B cell (primary cell): ENCODE data around the gene VEGFB. TPM values are rescaled to one million over a fixed set of nuclear protein-coding genes. Genes with fewer than 3 reads are reported as not detected.

ENCODE experiments used
- ATAC-seq: fragments of 200-7000 bp; cut with Tn5 transposase; one replicate; pipeline ENCODE4 v1.10.0; 2021; ENCODE audit warnings: low read depth, mild to moderate bottlenecking, moderate number of reproducible peaks, moderate library complexity
- CTCF ChIA-PET: fragments of 350-600 bp; sonication (Branson Sonifier 250); formaldehyde crosslinking; loops from one replicate; lab custom pipeline; 2021; ENCODE audit warnings: antibody characterized with exemption, inconsistent platforms; lab: Charles Lee
- POLR2A ChIA-PET: fragments of 350-600 bp; sonication (Branson Sonifier 250); formaldehyde crosslinking; loops from one replicate; lab custom pipeline; 2021; ENCODE audit warnings: antibody characterized with exemption; lab: Charles Lee
- DNase-seq: peaks from one replicate; pipeline ENCODE4 v3.0.0; 2013
- H2AFZ ChIP-seq: 2 replicates; pipeline ENCODE4 v1.6.1; 2012; ENCODE audit warnings: mild to moderate bottlenecking, low read depth, low read length; ENCODE audit not compliant: insufficient read depth, poor library complexity, severe bottlenecking
- H3K27ac ChIP-seq, 2 donors: 1 replicate in 1 of 2; 2 replicates in 1 of 2; pipeline ENCODE4 v1.5.1; 2012 to 2013; ENCODE audit warnings: low read length in 2 of 2, mild to moderate bottlenecking in 2 of 2, moderate library complexity in 1 of 2
- H3K27me3 ChIP-seq, 4 experiments: fragments of 200-600 bp in 1 of 4; sonication (generic) in 1 of 4; replicated peaks in 1 of 4; 1 replicate in 2 of 4; 2 replicates in 2 of 4; pipeline versions ENCODE4 v1.6.1 to v1.7.0; 2013 to 2016; ENCODE audit warnings: low read length in 3 of 4, mild to moderate bottlenecking in 2 of 4, mixed read lengths in 1 of 4, moderate library complexity in 1 of 4; ENCODE audit not compliant: insufficient read depth in 4 of 4, control insufficient read depth in 3 of 4; ENCODE audit errors: control extremely low read depth in 1 of 4
- H3K36me3 ChIP-seq, 2 experiments: replicated peaks in 1 of 2; 1 replicate in 1 of 2; 2 replicates in 1 of 2; pipeline versions ENCODE4 v1.6.1 to v1.7.1; 2013; ENCODE audit warnings: low read length in 1 of 2; ENCODE audit not compliant: insufficient read depth in 2 of 2, control insufficient read depth in 1 of 2; ENCODE audit errors: control extremely low read depth in 1 of 2, extremely low read depth in 1 of 2
- H3K4me1 ChIP-seq, 2 donors: fragments of 200-600 bp in 1 of 2; sonication (generic) in 1 of 2; 1 replicate in 1 of 2; 2 replicates in 1 of 2; pipeline versions ENCODE4 v1.5.1 to v1.6.1; 2013 to 2017; ENCODE audit warnings: low read length in 2 of 2; ENCODE audit not compliant: control insufficient read depth in 2 of 2, insufficient read depth in 2 of 2
- H3K4me2 ChIP-seq: replicated peaks from 2 replicates; pipeline ENCODE3; 2012; ENCODE audit warnings: mild to moderate bottlenecking, low read depth, low read length; ENCODE audit not compliant: poor library complexity, severe bottlenecking
- H3K4me3 ChIP-seq, 5 experiments: fragments of 200-600 bp in 1 of 5; sonication (generic) in 1 of 5; 1 replicate in 3 of 5; 2 replicates in 2 of 5; pipeline versions ENCODE4 v1.5.1 to v1.7.0; 2011 to 2016; ENCODE audit warnings: low read length in 4 of 5, mild to moderate bottlenecking in 4 of 5, low read depth in 2 of 5, control low read depth in 1 of 5, moderate library complexity in 1 of 5; ENCODE audit not compliant: insufficient read depth in 1 of 5; ENCODE audit errors: control extremely low read depth in 1 of 5, extremely low read depth in 1 of 5
- H3K79me2 ChIP-seq: fragments of 200-600 bp; sonication (generic); one replicate; pipeline ENCODE4 v1.6.0; 2016; ENCODE audit warnings: low read length; ENCODE audit not compliant: control insufficient read depth, insufficient read depth
- H3K9ac ChIP-seq: fragments of 200-600 bp; sonication (generic); 2 replicates; pipeline ENCODE4 v1.6.1; 2017; ENCODE audit warnings: mild to moderate bottlenecking, low read length, moderate library complexity
- H3K9me3 ChIP-seq, 3 donors: one replicate each; pipeline versions ENCODE4 v1.6.1 to v1.7.1; 2013; ENCODE audit warnings: low read length in 2 of 3; ENCODE audit not compliant: control insufficient read depth in 2 of 3, insufficient read depth in 1 of 3; ENCODE audit errors: control extremely low read depth in 1 of 3
- H4K20me1 ChIP-seq: 2 replicates; pipeline ENCODE4 v1.6.0; 2012; ENCODE audit warnings: mild to moderate bottlenecking, low read length; ENCODE audit not compliant: insufficient read depth, control insufficient read depth, poor library complexity, severe bottlenecking
- H3K27ac Mint-ChIP-seq: one replicate; pipeline ENCODE4 v1.8.0; 2021; ENCODE audit warnings: mixed read lengths
- H3K27me3 Mint-ChIP-seq: one replicate; pipeline ENCODE4 v1.8.0; 2021; ENCODE audit warnings: mixed read lengths
- H3K4me1 Mint-ChIP-seq: one replicate; pipeline ENCODE4 v1.8.0; 2021; ENCODE audit warnings: mixed read lengths
- H3K4me3 Mint-ChIP-seq: one replicate; pipeline ENCODE4 v1.8.0; 2021; ENCODE audit warnings: mixed read lengths
- H3K9me3 Mint-ChIP-seq: one replicate; pipeline ENCODE4 v1.8.0; 2022; ENCODE audit warnings: mixed read lengths; ENCODE audit not compliant: insufficient read depth
- CTCF ChIP-seq: fragments of 200-600 bp; IDR thresholded peaks from one replicate; pipeline ENCODE4 v1.8.0; 2022; ENCODE audit warnings: antibody characterized with exemption, mild to moderate bottlenecking
- EZH2 ChIP-seq: IDR thresholded peaks from 2 replicates; pipeline ENCODE4 v1.6.1; 2012; ENCODE audit warnings: borderline replicate concordance, low read depth, mild to moderate bottlenecking, moderate library complexity, low read length; ENCODE audit not compliant: insufficient read depth, poor library complexity, severe bottlenecking
- WGBS: methylation state at CpG from one replicate; pipeline ENCODE4 v1.1.5; 2013; ENCODE audit warnings: missing lambda C conversion rate; ENCODE audit not compliant: insufficient coverage; 5-methylcytosine and 5-hydroxymethylcytosine counted together
- intact Hi-C: fragments of 100-400 bp; cut with micrococcal nuclease; formaldehyde crosslinking; loops from one replicate; pipeline ENCODE4 v1.10.0; 2022
- polyA plus RNA-seq: library from polyadenylated mRNA; depleted of rRNA; stranded (reverse); fragments of >200 nt; gene quantifications from 2 replicates; pipeline ENCODE4 v1.2.3, GENCODE V29; 2012
- total RNA-seq, 2 donors: library from RNA; stranded (reverse); fragments of 120-200 nt in 1 of 2; gene quantifications; 1 replicate in 1 of 2; 2 replicates in 1 of 2; pipeline versions ENCODE4 v1.2.3 to v1.2.4, GENCODE V29; 2013 to 2022

VEGFB gene
- total and polyA plus RNA-seq, 2 donors (not counting 1 experiment from before 2014, with no cell fraction given): 56.4 to 152 TPM

GRCh38 chr11:64230171-64230984 is 4.0 kb upstream of the VEGFB start, which contains the start of gene DNAJC4:
Gene DNAJC4 (plus strand): TSS chr11:64230548. CDS start chr11:64230855, 307 bp downstream.
- Histone ChIP-seq H2AFZ (peak within 1 kb of the TSS; percentile 85), H3K27ac (peak within 1 kb of the TSS; percentile 84), H3K4me2 (peak within 1 kb of the TSS; percentile 99), H3K79me2 (peaks cover 26% of the 10 kb centered on the region), H3K4me1 (peaks cover 41 to 66% of the 10 kb centered on the region in 2 donors), H3K9me3 (no peaks in the 10 kb centered on the region), H3K4me3 (peak within 1 kb of the TSS; percentile 67 to 98 (median 78)), H4K20me1 (peaks cover 17% of the 10 kb centered on the region), H3K36me3 (no peaks in the 10 kb centered on the region), H3K27me3 (no peaks in the 10 kb centered on the region), H3K9ac (peak within 1 kb of the TSS; percentile 74)
- peak within 1 kb of the TSS; percentile 95 for H3K4me3 Mint-ChIP-seq
- H3K27me3 Mint-ChIP-seq: no peaks in the 10 kb centered on the region
- peak within 1 kb of the TSS; percentile 97 for H3K27ac Mint-ChIP-seq
- H3K9me3 Mint-ChIP-seq: no peaks in the 10 kb centered on the region
- peak; percentile 59 for ATAC-seq
- intact Hi-C loops: loop anchor here (1.0 to 2.0 kb wide), 6 partner anchors 11 to 75 kb away; partner anchors contain the start of genes BAD, ESRRA, FKBP2 and GPR137
- ChIA-PET POLR2A (interaction anchor here (0.6 to 2.4 kb wide), 11 partner anchors 11 to 1031 kb away, joined by 3 to 13 read pairs (median 4); partner anchors contain the start of genes FERMT3, FKBP2 and PRDX5), CTCF (interaction anchor here (1.0 to 1.6 kb wide), 4 partner anchors 15 to 26 kb away, joined by 3 to 6 read pairs (median 4); partner anchors contain the start of gene PLCB3)
- TF ChIP-seq CTCF: no peak
- TF ChIP-seq EZH2: no peak
- under 1% methylated on average over 59 of the region's 62 CpGs for WGBS
- peak; percentile 94 for DNase-seq
- peaks cover 57% of the 10 kb centered on the region for H3K4me1 Mint-ChIP-seq
